ENCODE measurements around the gene SAFB. TPM values are rescaled to one million over a fixed set of nuclear protein-coding genes. Genes with fewer than 3 reads are reported as not detected.

The SAFB gene
- total RNA-seq, 1 donor from 2014 or later = 127 TPM

DNA sequence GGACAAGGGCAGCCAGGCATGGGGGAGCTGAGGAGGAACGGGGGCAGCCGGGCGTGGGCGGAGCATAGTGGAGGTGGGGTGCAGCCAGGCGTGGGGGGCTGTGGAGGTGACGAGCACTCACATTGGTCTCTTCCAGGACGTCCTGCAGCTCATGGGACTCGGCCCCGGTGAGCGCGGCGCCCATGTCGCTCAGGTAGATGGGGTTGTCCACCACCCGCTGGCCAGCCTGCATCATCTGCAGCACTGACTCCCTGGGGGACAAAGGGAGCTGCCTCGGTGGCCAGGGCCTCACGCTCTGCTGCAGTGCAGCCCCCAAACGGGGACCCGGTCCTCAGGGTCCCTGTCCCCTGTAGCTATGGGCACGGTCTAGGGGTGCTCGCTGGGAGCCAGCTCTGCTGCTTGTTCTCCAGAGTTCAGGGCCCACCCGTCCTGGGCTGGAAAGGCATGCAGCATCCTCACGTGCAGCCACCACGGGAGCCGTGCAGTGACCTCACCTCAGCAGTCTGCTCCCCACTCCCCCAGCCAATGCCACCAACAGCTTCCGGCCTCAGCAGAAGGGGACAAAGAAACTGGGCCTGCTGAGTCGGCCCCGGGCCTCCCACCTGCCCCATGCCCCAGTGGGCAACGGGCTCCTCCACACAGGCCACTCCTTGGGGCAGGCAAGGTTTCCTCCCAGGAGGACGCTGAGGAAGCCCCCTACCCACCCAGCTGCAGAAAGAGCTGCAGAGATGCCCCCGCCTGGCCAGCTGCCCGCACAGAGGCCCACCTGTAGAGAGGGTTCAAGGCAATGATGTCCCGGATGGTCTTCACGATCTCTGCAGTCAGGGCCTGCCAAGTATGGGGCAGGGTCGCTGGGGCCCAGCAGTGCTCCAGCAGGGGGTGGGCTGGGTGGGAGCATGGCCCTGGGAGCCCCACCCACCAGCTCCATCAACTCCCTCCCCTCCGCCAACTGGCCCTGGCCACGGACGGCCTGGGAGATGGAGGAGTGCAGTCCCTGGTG, 85.0 kb downstream of the SAFB start:
- peaks cover 5% of the 10 kb centered on the region for H3K36me3 Mint-ChIP-seq
- TF ChIP-seq, protein P1, sequence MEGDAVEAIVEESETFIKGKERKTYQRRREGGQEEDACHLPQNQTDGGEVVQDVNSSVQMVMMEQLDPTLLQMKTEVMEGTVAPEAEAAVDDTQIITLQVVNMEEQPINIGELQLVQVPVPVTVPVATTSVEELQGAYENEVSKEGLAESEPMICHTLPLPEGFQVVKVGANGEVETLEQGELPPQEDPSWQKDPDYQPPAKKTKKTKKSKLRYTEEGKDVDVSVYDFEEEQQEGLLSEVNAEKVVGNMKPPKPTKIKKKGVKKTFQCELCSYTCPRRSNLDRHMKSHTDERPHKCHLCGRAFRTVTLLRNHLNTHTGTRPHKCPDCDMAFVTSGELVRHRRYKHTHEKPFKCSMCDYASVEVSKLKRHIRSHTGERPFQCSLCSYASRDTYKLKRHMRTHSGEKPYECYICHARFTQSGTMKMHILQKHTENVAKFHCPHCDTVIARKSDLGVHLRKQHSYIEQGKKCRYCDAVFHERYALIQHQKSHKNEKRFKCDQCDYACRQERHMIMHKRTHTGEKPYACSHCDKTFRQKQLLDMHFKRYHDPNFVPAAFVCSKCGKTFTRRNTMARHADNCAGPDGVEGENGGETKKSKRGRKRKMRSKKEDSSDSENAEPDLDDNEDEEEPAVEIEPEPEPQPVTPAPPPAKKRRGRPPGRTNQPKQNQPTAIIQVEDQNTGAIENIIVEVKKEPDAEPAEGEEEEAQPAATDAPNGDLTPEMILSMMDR (conservative IDR thresholded peaks at IDR 0.05) = no peak
- H3K27me3 Mint-ChIP-seq = no peaks in the 10 kb centered on the region
- H3K4me3 Mint-ChIP-seq = no peak overlapping the region
- H3K4me1 Mint-ChIP-seq (ENCODE audit: unreplicated experiment) = no peaks in the 10 kb centered on the region
- no peak overlapping the region for H3K27ac Mint-ChIP-seq
- no peak for DNase-seq (ENCODE audit: extremely low spot score, unreplicated experiment)
- H3K9me3 Mint-ChIP-seq = no peaks in the 10 kb centered on the region

DNA sequence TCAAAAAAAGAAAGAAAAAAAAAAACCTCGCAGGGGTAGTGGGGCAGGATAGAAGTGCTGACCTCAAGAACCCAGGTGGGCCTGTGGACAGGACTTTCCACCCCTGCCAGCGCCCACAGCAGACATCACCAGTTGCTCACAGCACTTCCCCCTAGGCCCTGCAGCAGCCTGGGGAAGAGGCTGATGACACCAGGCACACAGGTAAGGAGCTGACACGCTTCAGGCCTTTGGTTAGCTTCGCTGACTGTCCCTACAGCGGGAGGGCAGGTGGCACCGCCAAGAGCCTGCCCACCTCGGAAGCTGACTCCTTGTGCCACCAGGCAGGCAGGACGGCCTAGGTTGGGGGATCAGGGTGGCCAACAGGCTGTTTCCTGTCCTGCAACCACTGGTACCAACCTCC, 88.1 kb downstream of the SAFB start:
- Mint-ChIP-seq H3K4me1 (ENCODE audit: unreplicated experiment) (no peaks in the 10 kb centered on the region), H3K9me3 (no peaks in the 10 kb centered on the region), H3K36me3 (no peaks in the 10 kb centered on the region), H3K4me3 (no peak overlapping the region), H3K27ac (no peak overlapping the region), H3K27me3 (no peaks in the 10 kb centered on the region)
- TF ChIP-seq, protein P1 (conservative IDR thresholded peaks at IDR 0.05) = no peak
- no peak for DNase-seq (ENCODE audit: extremely low spot score, unreplicated experiment)

DNA sequence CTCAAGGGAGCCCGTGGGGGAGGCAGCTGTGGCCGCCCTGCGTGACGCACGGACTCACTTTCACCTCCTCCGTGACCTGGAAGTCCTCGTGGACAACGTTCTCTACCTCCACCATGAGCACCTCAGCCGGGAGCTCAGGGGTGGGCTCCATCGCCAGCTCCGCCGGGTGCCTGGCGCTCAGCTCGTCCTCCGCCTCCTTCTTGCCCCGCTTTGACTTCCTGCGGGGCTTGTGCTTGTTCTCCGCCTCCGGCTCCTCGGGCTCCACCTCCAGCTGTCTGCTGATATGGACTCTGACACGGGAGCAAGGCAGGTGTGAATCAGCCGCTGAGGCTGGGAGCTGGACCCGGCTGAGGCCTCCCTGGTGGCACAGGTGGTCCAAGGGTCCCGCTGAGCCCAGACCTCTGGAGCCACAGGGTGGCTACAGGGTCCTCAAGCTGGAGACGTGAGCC, 88.9 kb downstream of the SAFB start:
- no peaks in the 10 kb centered on the region for H3K9me3 Mint-ChIP-seq
- H3K4me3 Mint-ChIP-seq = no peak overlapping the region
- TF ChIP-seq, protein P1 (conservative IDR thresholded peaks at IDR 0.05) = no peak
- no peaks in the 10 kb centered on the region for H3K27me3 Mint-ChIP-seq
- no peaks in the 10 kb centered on the region for H3K4me1 Mint-ChIP-seq (ENCODE audit: unreplicated experiment)
- H3K27ac Mint-ChIP-seq = no peak overlapping the region
- DNase-seq (ENCODE audit: extremely low spot score, unreplicated experiment) = no peak
- H3K36me3 Mint-ChIP-seq = no peaks in the 10 kb centered on the region

DNA sequence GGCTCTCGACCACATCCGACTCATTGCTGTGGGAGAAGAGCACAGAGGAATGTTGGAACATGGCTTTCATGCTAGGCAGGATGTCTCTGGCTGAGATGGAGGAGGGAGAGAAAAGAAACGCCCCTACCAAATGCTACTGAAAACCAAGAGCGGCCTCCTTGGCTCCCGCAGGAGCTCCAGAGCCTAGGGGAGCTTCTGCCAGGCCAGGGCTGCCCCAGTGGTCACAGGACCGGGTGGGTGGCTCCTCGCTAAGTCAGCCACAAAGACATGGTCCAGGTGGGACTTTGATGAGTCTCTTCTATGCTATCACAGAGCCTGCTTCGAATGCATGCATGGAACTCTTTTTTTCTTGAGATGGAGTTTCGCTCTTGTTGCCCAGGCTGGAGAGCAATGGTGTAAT, 90.3 kb downstream of the SAFB start:
- TF ChIP-seq, protein P1 (conservative IDR thresholded peaks at IDR 0.05) = no peak
- no peak overlapping the region for H3K27ac Mint-ChIP-seq
- H3K27me3 Mint-ChIP-seq = no peaks in the 10 kb centered on the region
- no peaks in the 10 kb centered on the region for H3K9me3 Mint-ChIP-seq
- H3K36me3 Mint-ChIP-seq = no peaks in the 10 kb centered on the region
- DNase-seq (ENCODE audit: extremely low spot score, unreplicated experiment) = no peak
- no peak overlapping the region for H3K4me3 Mint-ChIP-seq
- H3K4me1 Mint-ChIP-seq (ENCODE audit: unreplicated experiment) = no peaks in the 10 kb centered on the region

DNA sequence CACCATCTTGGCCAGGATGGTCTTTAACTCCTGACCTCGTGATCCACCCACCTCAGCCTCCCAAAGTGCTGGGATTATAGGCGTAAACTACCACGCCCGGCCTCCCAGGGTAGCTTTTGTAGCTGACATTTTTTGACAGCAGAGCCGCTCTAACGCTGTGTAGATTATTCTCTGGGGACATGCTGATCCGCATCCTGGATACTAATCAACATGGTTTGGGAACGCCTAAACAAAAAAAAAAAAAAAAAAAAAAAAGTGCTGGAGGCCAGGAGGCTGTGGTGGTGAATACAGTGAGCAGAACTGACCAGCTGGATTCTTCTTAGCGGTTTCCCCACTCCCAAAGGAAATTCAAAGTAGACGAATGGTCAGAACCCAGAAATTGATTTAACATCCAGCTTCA, 91.9 kb downstream of the SAFB start:
- Mint-ChIP-seq H3K4me3 (no peak overlapping the region), H3K27ac (no peak overlapping the region), H3K27me3 (no peaks in the 10 kb centered on the region)

More for the DNA sequence above, 91.9 kb downstream of the SAFB start:
- TF ChIP-seq, protein P1 (conservative IDR thresholded peaks at IDR 0.05) = no peak
- Mint-ChIP-seq H3K36me3 (no peaks in the 10 kb centered on the region), H3K4me1 (ENCODE audit: unreplicated experiment) (peaks cover 10% of the 10 kb centered on the region), H3K9me3 (no peaks in the 10 kb centered on the region)
- DNase-seq (ENCODE audit: extremely low spot score, unreplicated experiment) = no peak

All from type B pancreatic cell (in vitro differentiated cells).